ENCODE measurements around the gene CERS2. TPM values are rescaled to one million over a fixed set of nuclear protein-coding genes. Genes with fewer than 3 reads are reported as not detected.
A peak's percentile ranks its signal among the peaks of the same experiment; 100 is the strongest.

Gene CERS2
- total and polyA plus RNA-seq, 2 of the 8 experiments (the other 6 are each of a cell fraction or from before 2014, with no cell fraction given), result 216 to 237 TPM

DNA sequence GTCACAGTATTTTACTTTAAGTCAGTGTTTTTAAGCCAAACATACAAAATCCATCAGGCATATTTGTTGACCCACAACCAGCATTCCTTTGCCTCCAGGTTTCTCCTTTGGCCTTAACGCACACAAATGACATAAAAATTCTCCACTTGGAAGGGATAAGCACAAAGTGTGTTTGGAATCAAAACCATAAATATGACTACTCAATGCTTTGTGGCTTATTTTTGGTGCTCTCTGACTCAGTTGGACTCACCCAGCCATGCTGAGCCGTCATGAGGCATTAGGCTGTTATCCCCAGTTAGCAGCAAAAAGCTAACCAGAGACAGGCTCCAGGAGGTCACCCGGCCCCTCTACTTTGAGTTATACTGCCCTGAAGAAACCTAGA lies 34.6 kb upstream of the CERS2 start:
- H3K79me2 ChIP-seq (ENCODE audit: control insufficient read depth in 1 of 2, insufficient read depth in 2 of 2, low read length in 2 of 2), result peaks cover 0 to 5% of the 10 kb centered on the region in 2 experiments; a peak in 2 of 4 replicates
- no peak overlapping the region for H2BK120ac ChIP-seq (replicated peaks; ENCODE audit: low read depth, low read length)
- H3K27me3 ChIP-seq (replicated peaks in 1 of 4; ENCODE audit: control insufficient read depth in 3 of 4, extremely low read depth in 1 of 4, insufficient read depth in 3 of 4, low read length in 3 of 4), result no peaks in the 10 kb centered on the region
- ChIA-PET CTCF (ENCODE audit: partially characterized antibody) (interaction anchor here (0.6 kb wide), 1 partner anchor 55 kb away, joined by 4 read pairs; no protein-coding TSS in a partner anchor), POLR2A (ENCODE audit: partially characterized antibody) (no interaction called here)
- H2AK5ac ChIP-seq (ENCODE audit: low read depth, low read length), result no peak overlapping the region
- H3K79me1 ChIP-seq (ENCODE audit: low read depth, low read length), result no peaks in the 10 kb centered on the region
- TF ChIP-seq RNF2 (IDR thresholded peaks at IDR 0.05; ENCODE audit: borderline replicate concordance, low read depth, low read length, missing control alignments, poor library complexity, severe bottlenecking) (no peak), TAF1 (IDR thresholded peaks at IDR 0.05; ENCODE audit: low read depth, low read length) (no peak), CBX8 (IDR thresholded peaks at IDR 0.05; ENCODE audit: borderline replicate concordance, low read depth, low read length) (no peak), YY1 (IDR thresholded peaks at IDR 0.05; ENCODE audit: low read depth, low read length) (no peak)
- no peak overlapping the region for H2BK5ac ChIP-seq (ENCODE audit: low read depth, low read length)
- H3K23ac ChIP-seq (ENCODE audit: insufficient read length), result no peak overlapping the region
- DNase-seq (ENCODE audit: low read depth in 1 of 2, low spot score in 2 of 2) (no peak), FAIRE-seq (no peak)
- H3K4ac ChIP-seq (replicated peaks; ENCODE audit: insufficient read length, low read depth, low read length), result no peak overlapping the region
- WGBS, 2 experiments (ENCODE audit: extremely low coverage in 1 of 2, insufficient coverage in 1 of 2, insufficient read length in 1 of 2, insufficient replicate concordance in 2 of 2, low coverage in 1 of 2, low lambda C conversion rate in 2 of 2, missing lambda C conversion rate in 1 of 2), result 86% methylated on average over 3 of the region's 3 CpGs; no CpG with 5 or more reads in 1 of the 2 experiments
- H3K23me2 ChIP-seq (ENCODE audit: low read depth, low read length), result peaks cover 5% of the 10 kb centered on the region
- no peaks in the 10 kb centered on the region for H4K20me1 ChIP-seq (replicated peaks in 1 of 2; ENCODE audit: control insufficient read depth in 1 of 2, insufficient read depth in 2 of 2, low read length in 2 of 2)
- no peak overlapping the region for H3K14ac ChIP-seq (ENCODE audit: insufficient read length)
- H4K5ac ChIP-seq (ENCODE audit: insufficient read length, low read depth, low read length), result no peak overlapping the region
- H3K56ac ChIP-seq (replicated peaks; ENCODE audit: insufficient read length, low read depth, low read length), result no peak overlapping the region
- H3K4me3 ChIP-seq (ENCODE audit: extremely low read depth in 1 of 4, insufficient read depth in 2 of 4, low read depth in 3 of 4, low read length in 4 of 4), result peak overlapping the region; percentile 77 to 94 (median 86)
- no peaks in the 10 kb centered on the region for H3K9me3 ChIP-seq (ENCODE audit: insufficient read depth in 2 of 2, low read depth in 1 of 2, low read length in 1 of 2)
- H2BK15ac ChIP-seq (ENCODE audit: low read length), result no peak overlapping the region
- H3K4me2 ChIP-seq (ENCODE audit: insufficient read depth in 1 of 2, low read depth in 2 of 2, low read length in 2 of 2), result peak overlapping the region; percentile 66 to 87
- no peak overlapping the region for H4K8ac ChIP-seq (ENCODE audit: extremely low read depth, insufficient read depth, low read length)
- no peak overlapping the region for H2BK12ac ChIP-seq (ENCODE audit: low read depth, low read length)
- H3K4me1 ChIP-seq (replicated peaks in 1 of 4; ENCODE audit: control insufficient read depth in 3 of 4, insufficient read depth in 4 of 4, low read length in 3 of 4), result peaks cover 9 to 12% (median 9%) of the 10 kb centered on the region in 4 experiments; a peak in 6 of 7 replicates
- no peak overlapping the region for H3K27ac ChIP-seq (ENCODE audit: low read depth, low read length)
- H2AFZ ChIP-seq (ENCODE audit: low read length), result peak overlapping the region; percentile 89; the same call in 1 of the 2 replicates
- H3K18ac ChIP-seq (ENCODE audit: extremely low read depth, low read length), result no peak overlapping the region
- H2BK20ac ChIP-seq (ENCODE audit: low read length), result no peak overlapping the region
- H3K36me3 ChIP-seq (ENCODE audit: control insufficient read depth in 2 of 4, insufficient read depth in 4 of 4, low read length in 3 of 4), result no peaks in the 10 kb centered on the region
- peak overlapping the region in 1 of 4 experiments; percentile 49; a peak in 3 of 7 replicates for H3K9ac ChIP-seq (replicated peaks in 1 of 4; ENCODE audit: extremely low read depth in 1 of 4, low read depth in 3 of 4, low read length in 3 of 4)
- no peak overlapping the region for H4K91ac ChIP-seq (replicated peaks; ENCODE audit: insufficient read length, low read length)

Data from H1 (cell line).